Smooth muscle cell (in vitro differentiated cells): Measurements from ENCODE around the gene TMEM132C. TPM values are rescaled to one million over a fixed set of nuclear protein-coding genes. Genes with fewer than 3 reads are reported as not detected.

ENCODE experiments used
- DNase-seq: peaks from one replicate; lab custom pipeline; 2025; ENCODE audit not compliant: unreplicated experiment; lab: John Stamatoyannopoulos, UW
- H2AFZ ChIP-seq: fragments of 200-600 bp; sonication (generic); 2 replicates; pipeline ENCODE4 v1.6.0; 2016; ENCODE audit warnings: antibody characterized with exemption, low read depth, mild to moderate bottlenecking
- H3F3A ChIP-seq: fragments of 200-600 bp; sonication (generic); 2 replicates; pipeline ENCODE4 v1.6.0; 2017; ENCODE audit warnings: antibody characterized with exemption, low read depth
- H3K27ac ChIP-seq: fragments of 200-600 bp; sonication (generic); 2 replicates; pipeline ENCODE4 v1.5.1; 2016; ENCODE audit warnings: low read depth, mild to moderate bottlenecking
- H3K27me3 ChIP-seq: fragments of 200-600 bp; sonication (generic); 2 replicates; pipeline ENCODE4 v1.6.1; 2016; ENCODE audit warnings: low read depth, mild to moderate bottlenecking
- H3K36me3 ChIP-seq: fragments of 200-600 bp; sonication (generic); 2 replicates; pipeline ENCODE4 v1.5.1; 2016; ENCODE audit warnings: low read depth
- H3K4me1 ChIP-seq: fragments of 200-600 bp; sonication (generic); 2 replicates; pipeline ENCODE4 v1.5.1; 2016; ENCODE audit warnings: low read depth
- H3K4me2 ChIP-seq: fragments of 200-600 bp; sonication (generic); 2 replicates; pipeline ENCODE4 v1.6.0; 2016; ENCODE audit warnings: mild to moderate bottlenecking
- H3K4me3 ChIP-seq: fragments of 200-600 bp; sonication (generic); 2 replicates; pipeline ENCODE4 v1.5.1; 2016; ENCODE audit warnings: mild to moderate bottlenecking
- H3K79me2 ChIP-seq: fragments of 200-600 bp; sonication (generic); 2 replicates; pipeline ENCODE4 v1.6.0; 2016; ENCODE audit warnings: low read depth, mild to moderate bottlenecking
- H3K9ac ChIP-seq: fragments of 200-600 bp; sonication (generic); 2 replicates; pipeline ENCODE4 v1.6.0; 2016; ENCODE audit warnings: low read depth
- H3K9me3 ChIP-seq: fragments of 200-600 bp; sonication (generic); replicated peaks from 2 replicates; pipeline ENCODE4 v1.5.1; 2016; ENCODE audit warnings: low read depth
- H4K20me1 ChIP-seq: fragments of 200-600 bp; sonication (generic); 2 replicates; pipeline ENCODE4 v1.6.0; 2016; ENCODE audit warnings: low read depth
- CTCF ChIP-seq: fragments of 200-600 bp; sonication (generic); IDR thresholded peaks from 2 replicates; pipeline ENCODE4 v1.5.1; 2017; ENCODE audit warnings: borderline replicate concordance, mild to moderate bottlenecking, antibody characterized with exemption; ENCODE audit not compliant: insufficient read depth, poor library complexity, severe bottlenecking
- WGBS: methylation state at CpG from one replicate; pipeline ENCODE4 v1.1.7; 2016; ENCODE audit warnings: low lambda C conversion rate; 5-methylcytosine and 5-hydroxymethylcytosine counted together
- polyA plus RNA-seq: library from polyadenylated mRNA; unstranded; fragments of >200 nt; fragmentation: Nextera tagmentation; extraction: Ambion mirVana; gene quantifications from 2 replicates; pipeline ENCODE4 v1.2.1, GENCODE V29; 2016
- total RNA-seq: library from RNA; depleted of rRNA; stranded (reverse); fragments of >200 nt; gene quantifications from 2 replicates; pipeline ENCODE4 v1.2.3, GENCODE V29; 2014

The TMEM132C gene
- total and polyA plus RNA-seq, 2 experiments from 2014 or later, result 0.49 to 0.77 TPM

DNA sequence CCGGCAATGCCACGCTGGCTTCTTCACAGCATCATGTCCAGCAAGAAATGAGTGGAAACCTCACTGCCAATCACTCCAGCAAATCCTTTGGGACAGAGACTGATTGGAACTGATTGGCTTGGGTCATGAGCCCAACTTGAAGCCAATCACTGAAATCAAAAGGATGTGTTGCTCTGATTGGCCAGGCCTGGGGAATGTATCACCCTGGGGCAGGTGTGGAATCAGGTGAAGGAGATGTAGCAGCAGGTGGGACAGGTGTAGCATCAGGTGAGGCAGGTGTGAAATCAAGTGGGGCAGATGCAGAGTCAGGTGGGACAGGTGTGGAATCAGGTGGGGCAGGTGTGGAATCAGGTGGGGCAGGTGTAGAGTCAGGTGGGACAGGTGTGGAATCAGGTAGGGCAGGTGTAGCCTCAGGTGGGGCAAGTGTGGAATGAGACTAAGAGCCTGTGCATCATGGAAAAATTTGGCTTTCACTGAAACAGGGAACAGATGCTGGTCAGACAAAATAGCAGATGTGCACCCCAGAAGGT is 350.4 kb downstream of the TMEM132C start:
- H3K9ac ChIP-seq, result no peak overlapping the region
- no peak for TF ChIP-seq CTCF
- 95% methylated on average over 2 of the region's 2 CpGs for WGBS
- H3K79me2 ChIP-seq, result no peaks in the 10 kb centered on the region
- H3K36me3 ChIP-seq, result no peaks in the 10 kb centered on the region
- no peak overlapping the region for H3K4me2 ChIP-seq
- no peak for DNase-seq
- H4K20me1 ChIP-seq, result no peaks in the 10 kb centered on the region
- H3K9me3 ChIP-seq, result no peaks in the 10 kb centered on the region
- no peaks in the 10 kb centered on the region for H3K27me3 ChIP-seq
- H2AFZ ChIP-seq, result no peak overlapping the region
- H3K27ac ChIP-seq, result no peak overlapping the region
- H3K4me1 ChIP-seq, result no peaks in the 10 kb centered on the region
- no peak overlapping the region for H3K4me3 ChIP-seq
- no peaks in the 10 kb centered on the region for H3F3A ChIP-seq

DNA sequence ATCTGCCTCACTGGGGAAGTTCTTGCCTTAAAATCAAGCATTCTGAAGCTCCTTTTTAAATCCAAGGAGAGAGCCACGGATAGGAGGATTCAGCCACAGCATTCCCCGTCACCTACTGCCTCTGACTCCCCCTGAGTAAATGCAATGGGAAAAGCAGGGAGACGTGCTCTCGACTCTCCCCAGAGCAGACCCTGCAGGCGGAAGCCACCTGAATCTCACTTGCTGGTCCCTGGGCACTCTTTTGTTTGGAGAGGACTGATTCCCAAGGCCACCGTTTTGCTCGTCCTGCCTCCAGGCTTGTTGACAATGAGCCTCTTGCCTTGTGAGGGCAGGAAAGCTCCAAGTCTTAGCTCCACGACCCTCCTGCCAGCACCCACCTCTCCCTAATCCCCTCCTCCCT is 352.3 kb downstream of the TMEM132C start:
- 77% methylated on average over 8 of the region's 8 CpGs for WGBS

GRCh38 chr12:128621304-128621703 is 354.3 kb downstream of the TMEM132C start:
- no peak overlapping the region for H3K9ac ChIP-seq
- no peaks in the 10 kb centered on the region for H4K20me1 ChIP-seq
- no peaks in the 10 kb centered on the region for H3F3A ChIP-seq
- no peaks in the 10 kb centered on the region for H3K36me3 ChIP-seq
- H3K79me2 ChIP-seq, result no peaks in the 10 kb centered on the region
- no peak overlapping the region for H3K4me3 ChIP-seq
- 92% methylated on average over 8 of the region's 8 CpGs for WGBS
- no peak for TF ChIP-seq CTCF
- no peak overlapping the region for H3K4me2 ChIP-seq
- no peaks in the 10 kb centered on the region for H3K4me1 ChIP-seq
- no peak for DNase-seq
- no peak overlapping the region for H3K27ac ChIP-seq
- no peaks in the 10 kb centered on the region for H3K27me3 ChIP-seq
- no peaks in the 10 kb centered on the region for H3K9me3 ChIP-seq
- no peak overlapping the region for H2AFZ ChIP-seq

More for the DNA sequence above, 352.3 kb downstream of the TMEM132C start:
- Histone ChIP-seq H3K9ac (no peak overlapping the region), H3K79me2 (no peaks in the 10 kb centered on the region), H2AFZ (no peak overlapping the region), H3F3A (no peaks in the 10 kb centered on the region), H3K4me1 (no peaks in the 10 kb centered on the region), H3K36me3 (no peaks in the 10 kb centered on the region), H3K4me2 (no peak overlapping the region), H3K9me3 (no peaks in the 10 kb centered on the region), H3K27ac (no peak overlapping the region), H4K20me1 (no peaks in the 10 kb centered on the region), H3K4me3 (no peak overlapping the region), H3K27me3 (no peaks in the 10 kb centered on the region)
- DNase-seq, result no peak
- no peak for TF ChIP-seq CTCF

DNA sequence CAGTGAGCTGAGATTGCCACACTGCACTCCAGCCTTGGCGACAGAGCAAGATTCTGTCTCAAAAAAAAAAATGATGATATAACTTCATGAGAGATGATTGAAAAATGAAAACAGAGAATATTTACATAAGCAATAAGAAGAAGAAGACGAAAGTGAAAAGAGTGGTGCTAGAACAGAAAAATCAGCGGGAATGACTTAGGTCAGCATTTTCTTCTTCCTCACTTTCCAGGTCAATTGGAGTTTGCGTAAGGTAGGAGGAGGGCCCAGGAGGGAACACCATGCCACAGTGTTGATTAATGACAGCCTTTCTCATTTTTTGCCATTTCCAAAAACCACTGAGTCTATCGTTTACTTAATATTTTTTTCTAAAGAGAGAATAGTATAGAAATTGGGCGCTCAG is 356.8 kb downstream of the TMEM132C start:
- no peak overlapping the region for H3K4me2 ChIP-seq
- H3K4me1 ChIP-seq, result no peaks in the 10 kb centered on the region
- no peaks in the 10 kb centered on the region for H3K9me3 ChIP-seq
- H3K27me3 ChIP-seq, result no peaks in the 10 kb centered on the region
- no peaks in the 10 kb centered on the region for H4K20me1 ChIP-seq
- no peaks in the 10 kb centered on the region for H3F3A ChIP-seq
- H3K9ac ChIP-seq, result no peak overlapping the region
- H3K79me2 ChIP-seq, result no peaks in the 10 kb centered on the region
- 94% methylated on average over 6 of the region's 6 CpGs for WGBS
- no peaks in the 10 kb centered on the region for H3K36me3 ChIP-seq
- no peak for TF ChIP-seq CTCF
- no peak overlapping the region for H3K4me3 ChIP-seq
- no peak overlapping the region for H2AFZ ChIP-seq
- no peak for DNase-seq
- H3K27ac ChIP-seq, result no peak overlapping the region
